Activated naive CD8-positive, alpha-beta T cell (primary cell): ENCODE measurements around the gene COL16A1.

Source experiments
- H3K27ac Mint-ChIP-seq: one replicate; pipeline ENCODE4 v1.8.0; 2021; ENCODE audit warnings: mixed read lengths
- H3K27me3 Mint-ChIP-seq: one replicate; pipeline ENCODE4 v1.8.0; 2021; ENCODE audit warnings: mixed read lengths
- H3K36me3 Mint-ChIP-seq: one replicate; pipeline ENCODE4 v1.8.0; 2021; ENCODE audit warnings: mixed read lengths
- H3K4me1 Mint-ChIP-seq: one replicate; pipeline ENCODE4 v1.8.0; 2021; ENCODE audit warnings: low read depth, mixed read lengths
- H3K4me3 Mint-ChIP-seq: one replicate; pipeline ENCODE4 v1.8.0; 2021; ENCODE audit warnings: mild to moderate bottlenecking, mixed read lengths
- H3K9me3 Mint-ChIP-seq: one replicate; pipeline ENCODE4 v1.8.0; 2021; ENCODE audit warnings: low read depth, mixed read lengths

The COL16A1 gene

DNA sequence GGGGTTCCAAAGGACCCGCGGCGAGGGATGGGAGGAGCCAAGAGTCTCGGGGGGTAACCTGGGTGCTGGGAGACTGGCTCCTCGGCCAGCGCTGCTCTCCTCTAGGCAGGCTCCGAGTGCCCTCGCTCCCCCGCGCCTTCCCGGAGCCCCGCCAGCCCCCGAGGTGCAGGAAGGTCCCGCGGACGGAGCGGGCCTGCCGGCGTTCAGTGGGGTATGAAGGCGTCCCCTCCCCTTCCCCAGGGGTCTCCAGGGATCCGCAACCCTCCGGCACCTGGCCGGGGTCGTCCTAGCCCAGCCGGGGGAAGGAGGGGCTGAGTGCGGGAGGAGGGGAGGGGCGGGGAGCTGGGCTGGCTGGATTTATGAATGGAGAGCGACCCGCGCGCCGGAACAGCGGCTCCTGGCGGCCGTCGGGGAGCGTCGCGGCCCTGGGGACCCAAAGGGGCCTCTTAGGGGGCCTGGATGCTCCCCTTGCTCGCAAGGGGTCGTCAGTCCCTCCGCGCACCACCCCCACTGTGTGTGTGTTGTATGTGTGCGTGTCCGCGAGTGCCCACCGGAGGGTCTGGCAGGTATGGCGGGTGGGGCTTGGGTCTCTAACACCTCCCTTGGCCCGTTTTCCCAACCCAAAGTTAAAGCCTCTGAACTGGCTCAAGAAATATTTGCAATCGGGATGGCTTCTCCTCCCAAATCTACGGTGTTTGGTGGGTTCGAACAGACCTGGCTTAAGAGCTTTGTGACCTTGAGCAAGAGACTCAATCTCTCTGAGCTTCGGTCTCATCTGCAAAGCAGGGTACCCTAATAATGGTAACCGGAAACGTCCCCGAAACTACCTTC lies 85.7 kb downstream of the COL16A1 start:
- H3K4me1 Mint-ChIP-seq, result peaks cover 5% of the 10 kb centered on the region
- H3K27me3 Mint-ChIP-seq, result peaks cover 19% of the 10 kb centered on the region
- peak overlapping the region; percentile 49 for H3K4me3 Mint-ChIP-seq

DNA sequence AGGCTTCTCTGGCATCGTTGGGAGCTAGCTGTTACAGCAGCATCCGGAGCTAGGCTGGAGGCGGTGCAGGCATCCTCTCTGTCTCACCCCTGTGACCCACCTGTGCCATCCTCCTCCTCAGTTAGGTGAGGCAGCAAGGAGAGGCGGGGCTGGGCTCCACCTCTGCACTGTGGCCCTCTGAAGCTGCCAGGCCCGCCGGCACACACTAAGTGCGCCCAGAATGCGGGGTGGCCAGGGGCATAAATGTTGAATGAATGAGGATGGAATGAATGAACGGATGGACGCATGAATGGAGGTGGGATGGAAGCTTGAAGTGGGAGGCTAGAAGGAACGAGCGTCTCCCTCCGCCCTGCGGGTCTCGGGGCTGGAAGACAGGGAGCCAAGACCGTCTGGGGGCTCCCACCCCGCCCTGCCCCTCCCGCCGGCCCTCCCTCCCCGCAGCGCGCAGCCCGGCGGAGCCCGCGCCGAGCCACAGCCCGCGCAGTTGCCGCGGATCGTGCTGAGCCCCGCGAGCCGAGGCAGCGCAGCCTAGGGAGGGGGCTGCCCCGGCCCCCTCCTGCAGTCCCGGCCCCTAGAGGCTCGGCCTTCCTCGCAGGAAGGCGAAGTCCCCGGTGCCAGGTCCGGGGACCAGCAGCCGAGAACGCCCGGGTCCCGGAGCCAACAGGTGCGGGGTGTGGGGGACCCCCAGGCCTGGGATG lies 86.5 kb downstream of the COL16A1 start, which contains the start of gene HCRTR1:
HCRTR1 (plus strand) TSS at position 472 of the 698 bp plus-strand sequence. CDS start 1,504 bp downstream, outside the sequence.
- peaks cover 2% of the 10 kb centered on the region for H3K36me3 Mint-ChIP-seq
- H3K9me3 Mint-ChIP-seq, result no peaks in the 10 kb centered on the region
- peaks cover 19% of the 10 kb centered on the region for H3K27me3 Mint-ChIP-seq
- H3K4me1 Mint-ChIP-seq, result peaks cover 5% of the 10 kb centered on the region
- H3K4me3 Mint-ChIP-seq, result peak within 1 kb of the TSS; percentile 84
- no peak within 1 kb of the TSS for H3K27ac Mint-ChIP-seq

More for the DNA sequence above, 85.7 kb downstream of the COL16A1 start:
- Mint-ChIP-seq H3K36me3 (peaks cover 2% of the 10 kb centered on the region), H3K27ac (no peak overlapping the region), H3K9me3 (no peaks in the 10 kb centered on the region)

DNA sequence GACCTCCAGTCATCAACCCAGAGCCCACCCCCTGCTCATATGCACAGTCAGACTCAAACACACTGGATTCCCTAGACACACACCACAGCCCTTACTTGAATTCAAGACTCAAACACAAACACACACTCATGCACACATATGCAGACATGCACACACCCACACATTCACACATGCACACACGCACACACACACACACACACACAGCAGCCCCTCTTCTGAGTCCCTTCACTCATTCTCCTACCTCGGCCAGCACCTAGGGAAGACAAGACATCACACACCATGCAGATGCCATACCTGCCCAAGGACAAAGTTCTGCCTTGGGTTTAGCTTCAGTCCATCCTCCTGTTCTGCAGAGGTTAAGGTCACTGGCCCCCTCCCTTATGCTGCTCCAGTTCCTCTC lies 87.9 kb downstream of the COL16A1 start:
- H3K9me3 Mint-ChIP-seq, result no peaks in the 10 kb centered on the region
- no peak overlapping the region for H3K4me3 Mint-ChIP-seq
- peaks cover 2% of the 10 kb centered on the region for H3K36me3 Mint-ChIP-seq
- peaks cover 19% of the 10 kb centered on the region for H3K27me3 Mint-ChIP-seq
- no peak overlapping the region for H3K27ac Mint-ChIP-seq
- peaks cover 5% of the 10 kb centered on the region for H3K4me1 Mint-ChIP-seq

DNA sequence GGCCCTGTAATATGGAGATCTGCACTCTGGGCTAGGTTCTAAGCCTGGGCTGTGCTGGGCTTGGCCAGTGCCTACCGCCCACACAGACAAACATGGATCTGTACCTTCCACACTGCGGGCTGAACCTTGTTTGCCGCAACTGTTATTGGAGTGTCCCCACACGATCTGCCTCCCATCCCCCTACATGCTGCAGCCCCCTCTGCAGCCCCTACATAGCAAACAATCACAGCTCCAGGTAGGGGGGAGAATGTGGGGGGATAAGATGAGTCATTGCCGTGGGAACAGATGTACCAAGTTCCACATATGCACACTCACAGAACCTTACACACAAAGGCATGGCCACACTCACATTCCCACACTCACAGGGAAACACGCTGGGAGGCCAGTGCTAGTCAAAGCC lies 88.4 kb downstream of the COL16A1 start:
- Mint-ChIP-seq H3K4me1 (peaks cover 5% of the 10 kb centered on the region), H3K27me3 (peaks cover 19% of the 10 kb centered on the region), H3K36me3 (peaks cover 2% of the 10 kb centered on the region), H3K9me3 (no peaks in the 10 kb centered on the region), H3K27ac (no peak overlapping the region), H3K4me3 (no peak overlapping the region)

DNA sequence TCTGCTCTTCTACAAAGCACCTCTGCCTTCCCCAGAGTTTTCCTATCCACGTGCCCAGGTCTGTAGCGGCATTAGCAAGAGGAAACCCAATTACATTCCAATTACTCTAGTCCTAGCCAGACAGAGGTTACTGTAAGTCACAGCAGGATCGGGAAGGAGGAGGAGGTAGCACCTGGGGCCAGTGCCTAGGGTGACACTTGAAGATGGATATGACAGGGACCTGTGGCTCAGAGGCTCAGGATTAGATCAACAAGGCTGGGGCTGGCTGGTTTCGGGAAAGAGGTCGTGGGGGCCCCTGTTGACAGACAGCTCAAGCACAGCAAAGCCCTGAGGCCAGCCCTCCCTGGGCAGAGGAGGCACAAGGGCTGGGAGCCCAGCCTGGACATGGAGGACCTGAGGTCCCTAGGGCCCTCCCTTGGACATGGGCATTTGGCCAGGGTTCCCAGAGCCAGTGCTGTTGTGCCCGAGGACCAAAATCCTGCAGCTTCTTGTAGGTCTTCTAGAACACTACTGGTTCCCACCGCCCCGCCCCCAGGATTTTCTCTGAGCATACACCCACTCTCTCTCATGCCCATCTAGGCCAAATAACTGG lies 89.3 kb downstream of the COL16A1 start:
- Mint-ChIP-seq H3K27me3 (peaks cover 19% of the 10 kb centered on the region), H3K36me3 (peaks cover 2% of the 10 kb centered on the region), H3K4me1 (peaks cover 5% of the 10 kb centered on the region), H3K9me3 (no peaks in the 10 kb centered on the region), H3K4me3 (no peak overlapping the region), H3K27ac (no peak overlapping the region)

DNA sequence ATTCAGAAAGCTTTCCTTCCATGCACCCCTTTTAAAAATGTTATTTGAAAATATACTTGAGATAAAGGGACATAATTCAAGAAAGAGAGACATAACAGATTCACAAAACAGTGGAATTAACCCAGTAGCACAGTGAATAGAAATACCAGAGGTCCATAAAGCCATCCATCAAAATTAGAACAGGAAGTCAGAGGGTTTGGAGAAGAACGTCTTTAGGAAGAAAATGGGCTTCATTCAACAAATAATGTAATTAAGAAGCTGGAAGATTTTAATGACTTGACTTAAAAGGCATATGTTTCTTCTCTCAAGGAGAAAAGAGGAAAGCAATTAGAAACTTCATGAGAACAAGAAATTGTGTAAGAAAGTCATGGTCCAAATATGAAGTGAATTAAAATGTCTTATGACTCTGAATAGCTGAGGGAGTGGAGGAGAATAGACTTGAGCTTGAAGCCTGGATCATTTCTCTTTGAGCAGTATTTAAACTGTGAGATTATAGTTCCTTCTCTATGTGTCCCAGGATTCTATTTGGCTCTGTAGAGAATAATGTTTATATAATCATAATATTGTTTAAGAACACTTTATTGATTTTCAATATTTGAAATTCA lies 94.2 kb downstream of the COL16A1 start:
- H3K4me1 Mint-ChIP-seq, result peaks cover 8% of the 10 kb centered on the region
- H3K9me3 Mint-ChIP-seq, result no peaks in the 10 kb centered on the region
- no peak overlapping the region for H3K27ac Mint-ChIP-seq
- peaks cover 2% of the 10 kb centered on the region for H3K36me3 Mint-ChIP-seq
- no peak overlapping the region for H3K4me3 Mint-ChIP-seq
- H3K27me3 Mint-ChIP-seq, result no peaks in the 10 kb centered on the region

DNA sequence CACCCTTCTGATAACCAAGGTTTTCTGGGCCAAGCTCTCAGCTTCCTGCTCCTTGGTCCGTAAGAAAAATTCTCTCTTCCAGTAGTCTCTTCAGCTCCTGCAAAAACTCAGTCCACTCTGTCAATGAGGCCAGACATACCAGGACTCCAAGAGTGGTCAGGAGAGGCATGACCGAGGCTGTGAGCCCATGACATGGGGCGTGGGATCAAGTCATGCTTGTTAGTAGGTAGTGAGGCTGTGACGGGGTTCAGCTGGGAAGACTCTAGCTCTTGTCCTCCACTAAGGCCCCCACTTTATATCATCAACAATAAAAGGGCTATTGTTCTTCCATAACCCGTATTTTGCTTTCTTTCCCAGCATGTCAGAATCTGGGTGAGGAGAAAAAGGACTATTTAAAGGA lies 96.5 kb downstream of the COL16A1 start:
- no peak overlapping the region for H3K27ac Mint-ChIP-seq
- no peaks in the 10 kb centered on the region for H3K27me3 Mint-ChIP-seq
- H3K9me3 Mint-ChIP-seq, result no peaks in the 10 kb centered on the region
- no peak overlapping the region for H3K4me3 Mint-ChIP-seq
- peaks cover 2% of the 10 kb centered on the region for H3K36me3 Mint-ChIP-seq
- H3K4me1 Mint-ChIP-seq, result peaks cover 8% of the 10 kb centered on the region

DNA sequence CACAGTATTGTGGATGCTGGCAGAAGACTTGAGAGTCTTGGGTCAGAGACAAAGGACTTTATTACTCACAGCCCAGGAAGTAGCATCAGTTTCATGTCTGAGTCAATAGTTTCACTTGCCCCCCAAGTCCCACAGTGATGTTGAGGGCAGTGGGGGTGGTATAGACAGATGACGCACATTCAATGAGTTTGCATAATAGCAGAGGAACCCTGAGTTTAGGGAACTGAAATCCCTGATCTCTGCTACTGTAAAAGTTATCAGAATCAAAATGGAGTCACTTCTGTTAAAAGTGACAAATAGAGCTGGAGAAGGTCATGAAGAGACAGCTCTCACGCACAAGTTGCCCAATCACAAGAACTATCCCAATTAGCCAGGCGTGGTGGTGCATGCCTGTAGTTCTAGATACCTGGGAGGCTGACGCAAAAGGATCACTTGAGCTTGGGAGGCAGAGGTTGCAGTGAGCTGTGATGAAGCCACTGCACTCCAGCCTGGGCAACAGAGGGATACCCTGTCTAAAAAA lies 97.8 kb downstream of the COL16A1 start:
- Mint-ChIP-seq H3K4me1 (peaks cover 8% of the 10 kb centered on the region), H3K27ac (peak overlapping the region; percentile 41), H3K4me3 (no peak overlapping the region), H3K27me3 (no peaks in the 10 kb centered on the region), H3K9me3 (no peaks in the 10 kb centered on the region), H3K36me3 (peaks cover 2% of the 10 kb centered on the region)
